ENCODE measurements around the gene CRX.
"Not testable (repeated sequence)": the region's sequence is repeated elsewhere in the genome, so short reads cannot be mapped to it uniquely, and the experiment has no call there.

The CRX gene

DNA sequence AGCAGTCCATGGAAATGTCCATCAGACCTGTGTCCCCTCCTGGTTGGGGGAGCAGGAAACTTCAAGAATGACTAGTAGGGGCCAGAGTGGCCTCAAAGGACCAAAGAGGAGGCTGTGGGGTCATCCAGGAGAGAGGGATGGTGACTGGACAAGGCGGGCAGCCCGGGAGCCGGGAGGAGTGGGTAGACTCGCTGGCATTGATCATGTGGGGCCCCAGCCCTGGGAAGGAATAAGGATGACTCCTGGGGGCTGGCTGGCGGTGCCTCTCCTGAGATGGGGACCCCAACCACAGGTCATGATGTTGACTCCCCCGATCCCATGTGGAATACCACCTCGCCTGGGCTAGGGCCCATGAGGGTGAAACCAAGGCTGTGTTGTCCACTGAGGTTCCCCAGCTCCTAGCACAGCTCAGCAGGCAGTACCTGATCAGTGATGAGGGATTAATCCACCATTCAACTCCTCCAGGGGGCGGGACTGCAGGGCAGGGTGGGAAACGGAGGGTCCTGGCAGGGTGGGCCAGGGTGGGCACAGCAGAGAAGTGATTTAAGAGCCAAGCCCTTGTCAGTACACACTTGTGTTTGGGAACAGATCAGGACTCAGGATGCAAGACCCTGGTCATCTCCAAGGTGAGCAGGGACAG is 37.0 kb downstream of the CRX start, which contains the start of gene TPRX2:
Gene TPRX2, plus strand, starts transcription at position 590 of the 640 bp plus-strand sequence. Its CDS starts 12 bp downstream, at position 602.
- not testable (repeated sequence) for H3K9me3 Mint-ChIP-seq; DNase-seq (ENCODE audit: low spot score); H3K4me3 Mint-ChIP-seq; H3K4me1 Mint-ChIP-seq (ENCODE audit: low read depth); H3K27ac Mint-ChIP-seq; H3K27me3 Mint-ChIP-seq (ENCODE audit: low read depth); H3K36me3 Mint-ChIP-seq (ENCODE audit: low read depth)

- not testable (repeated sequence) for H3K4me1 Mint-ChIP-seq (ENCODE audit: low read depth); H3K4me3 Mint-ChIP-seq; H3K27ac Mint-ChIP-seq; DNase-seq (ENCODE audit: low spot score); H3K27me3 Mint-ChIP-seq (ENCODE audit: low read depth); H3K9me3 Mint-ChIP-seq; H3K36me3 Mint-ChIP-seq (ENCODE audit: low read depth)
Measured at GRCh38 chr19:47859838-47860237, 38.1 kb downstream of the CRX start.

DNA sequence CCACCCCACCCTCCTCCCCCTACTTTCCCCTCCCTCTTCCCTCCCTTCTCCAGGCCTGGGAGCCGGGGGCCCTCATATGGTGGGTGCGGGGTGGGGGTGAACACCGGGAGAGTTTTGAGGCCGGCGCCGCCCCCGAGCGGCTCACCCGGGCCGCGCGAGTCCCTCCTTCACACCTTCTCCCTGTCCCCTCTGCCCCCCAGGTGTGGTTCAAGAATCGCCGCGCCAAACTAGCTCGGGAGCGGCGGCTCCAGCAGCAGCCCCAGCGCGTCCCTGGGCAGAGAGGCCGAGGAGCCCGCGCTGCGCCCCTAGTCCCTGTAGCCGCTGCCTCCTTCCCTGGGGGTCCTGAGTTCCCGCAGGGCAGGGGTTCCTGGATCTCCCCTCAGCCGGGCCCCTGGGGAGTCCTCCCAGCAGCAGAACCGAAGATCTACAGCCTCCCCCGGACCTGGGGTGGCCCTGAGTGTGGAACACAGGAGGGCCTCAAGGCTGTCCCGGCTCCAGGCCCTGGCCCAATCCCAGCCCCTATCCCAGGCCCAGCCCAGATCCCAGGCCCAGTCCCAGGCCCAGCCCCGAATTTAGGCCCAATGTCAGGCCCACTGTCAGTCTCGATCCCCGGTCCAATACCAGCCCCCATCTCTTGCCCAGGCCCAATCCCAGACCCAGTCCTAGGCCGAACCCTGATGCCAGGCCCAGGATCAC is 39.0 kb downstream of the CRX start:
- H3K27me3 Mint-ChIP-seq (ENCODE audit: low read depth), result no peaks in the 10 kb centered on the region

GRCh38 chr19:47861630-47862029 is 39.9 kb downstream of the CRX start:
- Mint-ChIP-seq H3K27me3 (ENCODE audit: low read depth) (no peaks in the 10 kb centered on the region), H3K4me3 (no peak overlapping the region), H3K27ac (no peak overlapping the region), H3K4me1 (ENCODE audit: low read depth) (no peaks in the 10 kb centered on the region), H3K36me3 (ENCODE audit: low read depth) (no peaks in the 10 kb centered on the region), H3K9me3 (no peaks in the 10 kb centered on the region)
- DNase-seq (ENCODE audit: low spot score), result no peak

More for the DNA sequence above, 39.0 kb downstream of the CRX start:
- H3K36me3 Mint-ChIP-seq (ENCODE audit: low read depth), result no peaks in the 10 kb centered on the region
- H3K9me3 Mint-ChIP-seq, result no peaks in the 10 kb centered on the region
- H3K27ac Mint-ChIP-seq, result no peak overlapping the region
- no peaks in the 10 kb centered on the region for H3K4me1 Mint-ChIP-seq (ENCODE audit: low read depth)
- no peak overlapping the region for H3K4me3 Mint-ChIP-seq
- no peak for DNase-seq (ENCODE audit: low spot score)

GRCh38 chr19:47863514-47863936 is 41.8 kb downstream of the CRX start:
- peak; percentile 66 for DNase-seq (ENCODE audit: low spot score)

DNA sequence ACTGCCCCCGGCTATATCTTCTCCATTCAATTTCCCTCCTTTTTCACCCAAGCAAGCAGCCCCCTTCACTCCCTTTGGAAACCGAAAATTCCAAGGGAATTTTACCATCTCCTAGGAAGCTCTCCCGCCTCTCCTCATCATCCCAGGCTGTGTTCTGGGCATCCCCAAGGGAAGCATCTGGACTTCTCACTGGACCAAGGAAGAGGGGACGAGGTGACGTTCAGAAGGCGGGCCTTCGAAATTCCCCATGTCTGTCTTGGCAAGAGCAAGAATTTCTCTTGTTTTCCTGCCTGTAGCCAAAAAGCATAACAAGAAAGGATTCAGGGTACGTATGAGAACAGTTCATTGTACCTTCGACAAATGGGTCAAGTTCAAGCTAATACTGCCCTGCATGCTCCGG is 43.4 kb downstream of the CRX start:
- H3K27ac Mint-ChIP-seq, result no peak overlapping the region
- H3K4me1 Mint-ChIP-seq (ENCODE audit: low read depth), result no peaks in the 10 kb centered on the region
- no peaks in the 10 kb centered on the region for H3K27me3 Mint-ChIP-seq (ENCODE audit: low read depth)
- no peak overlapping the region for H3K4me3 Mint-ChIP-seq
- no peaks in the 10 kb centered on the region for H3K9me3 Mint-ChIP-seq
- no peaks in the 10 kb centered on the region for H3K36me3 Mint-ChIP-seq (ENCODE audit: low read depth)
- DNase-seq (ENCODE audit: low spot score), result no peak

More at GRCh38 chr19:47863514-47863936, 41.8 kb downstream of the CRX start:
- no peak overlapping the region for H3K4me3 Mint-ChIP-seq
- H3K27me3 Mint-ChIP-seq (ENCODE audit: low read depth), result no peaks in the 10 kb centered on the region
- no peak overlapping the region for H3K27ac Mint-ChIP-seq
- H3K4me1 Mint-ChIP-seq (ENCODE audit: low read depth), result no peaks in the 10 kb centered on the region
- H3K9me3 Mint-ChIP-seq, result no peaks in the 10 kb centered on the region
- H3K36me3 Mint-ChIP-seq (ENCODE audit: low read depth), result no peaks in the 10 kb centered on the region

GRCh38 chr19:47878906-47879305 is 57.2 kb downstream of the CRX start:
- Mint-ChIP-seq H3K36me3 (ENCODE audit: low read depth) (no peaks in the 10 kb centered on the region), H3K9me3 (peaks cover 4% of the 10 kb centered on the region), H3K4me3 (no peak overlapping the region), H3K27me3 (ENCODE audit: low read depth) (no peaks in the 10 kb centered on the region), H3K27ac (no peak overlapping the region), H3K4me1 (ENCODE audit: low read depth) (no peaks in the 10 kb centered on the region)
- DNase-seq (ENCODE audit: low spot score), result no peak

DNA sequence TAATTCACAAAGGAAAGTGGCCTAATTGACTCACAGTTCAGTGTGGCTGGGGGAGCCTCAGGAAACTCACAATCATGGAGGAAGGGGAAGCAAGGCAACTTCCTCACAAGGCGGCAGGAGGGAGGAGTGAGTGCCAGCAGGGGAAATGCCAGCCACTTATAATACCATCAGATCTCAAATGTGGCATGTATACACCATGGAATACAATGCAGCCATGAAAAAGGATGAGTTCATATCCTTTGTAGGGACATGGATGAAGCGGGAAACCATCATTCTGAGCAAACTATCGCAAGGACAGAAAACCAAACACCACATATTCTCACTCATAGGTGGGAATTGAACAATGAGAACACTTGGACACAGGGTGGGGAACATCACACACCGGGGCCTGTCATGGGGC is 57.6 kb downstream of the CRX start:
- H3K9me3 Mint-ChIP-seq; H3K4me3 Mint-ChIP-seq; H3K27me3 Mint-ChIP-seq (ENCODE audit: low read depth); H3K27ac Mint-ChIP-seq; H3K4me1 Mint-ChIP-seq (ENCODE audit: low read depth); DNase-seq (ENCODE audit: low spot score); H3K36me3 Mint-ChIP-seq (ENCODE audit: low read depth): not testable (repeated sequence)

DNA sequence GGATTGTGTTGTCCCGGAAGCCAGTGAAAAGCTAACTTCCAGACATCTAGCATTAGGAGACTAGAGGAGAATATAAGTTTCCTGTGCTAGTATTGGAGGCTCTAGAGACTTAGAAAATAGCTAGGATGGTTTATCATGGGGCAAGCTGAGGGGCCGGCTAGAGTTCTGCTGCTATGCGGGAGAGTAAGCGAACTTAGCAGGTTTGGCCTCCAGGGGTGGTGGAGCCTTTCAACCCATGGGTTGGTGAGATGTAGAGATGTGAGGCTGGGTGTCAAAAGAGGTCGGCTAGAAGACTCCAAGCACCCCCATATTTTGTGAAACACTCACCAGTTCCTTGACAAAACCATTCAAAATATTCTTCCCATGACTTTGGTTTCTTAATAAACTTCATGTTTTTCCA is 60.0 kb downstream of the CRX start:
- Mint-ChIP-seq H3K27ac (no peak overlapping the region), H3K4me1 (ENCODE audit: low read depth) (no peaks in the 10 kb centered on the region), H3K36me3 (ENCODE audit: low read depth) (no peaks in the 10 kb centered on the region), H3K9me3 (peaks cover 4% of the 10 kb centered on the region), H3K27me3 (ENCODE audit: low read depth) (no peaks in the 10 kb centered on the region), H3K4me3 (no peak overlapping the region)
- DNase-seq (ENCODE audit: low spot score), result no peak

- no peaks in the 10 kb centered on the region for H3K36me3 Mint-ChIP-seq (ENCODE audit: low read depth)
- H3K4me1 Mint-ChIP-seq (ENCODE audit: low read depth), result no peaks in the 10 kb centered on the region
- H3K9me3 Mint-ChIP-seq, result peaks cover 4% of the 10 kb centered on the region
- H3K4me3 Mint-ChIP-seq, result no peak overlapping the region
- no peak overlapping the region for H3K27ac Mint-ChIP-seq
- no peaks in the 10 kb centered on the region for H3K27me3 Mint-ChIP-seq (ENCODE audit: low read depth)
- no peak for DNase-seq (ENCODE audit: low spot score)
Measured at GRCh38 chr19:47882890-47883289, 61.2 kb downstream of the CRX start.

- Mint-ChIP-seq H3K36me3 (ENCODE audit: low read depth) (no peaks in the 10 kb centered on the region), H3K4me1 (ENCODE audit: low read depth) (no peaks in the 10 kb centered on the region), H3K27ac (no peak overlapping the region), H3K9me3 (no peaks in the 10 kb centered on the region), H3K4me3 (no peak overlapping the region), H3K27me3 (ENCODE audit: low read depth) (no peaks in the 10 kb centered on the region)
- no peak for DNase-seq (ENCODE audit: low spot score)
Measured at GRCh38 chr19:47885067-47885463, 63.3 kb downstream of the CRX start.

DNA sequence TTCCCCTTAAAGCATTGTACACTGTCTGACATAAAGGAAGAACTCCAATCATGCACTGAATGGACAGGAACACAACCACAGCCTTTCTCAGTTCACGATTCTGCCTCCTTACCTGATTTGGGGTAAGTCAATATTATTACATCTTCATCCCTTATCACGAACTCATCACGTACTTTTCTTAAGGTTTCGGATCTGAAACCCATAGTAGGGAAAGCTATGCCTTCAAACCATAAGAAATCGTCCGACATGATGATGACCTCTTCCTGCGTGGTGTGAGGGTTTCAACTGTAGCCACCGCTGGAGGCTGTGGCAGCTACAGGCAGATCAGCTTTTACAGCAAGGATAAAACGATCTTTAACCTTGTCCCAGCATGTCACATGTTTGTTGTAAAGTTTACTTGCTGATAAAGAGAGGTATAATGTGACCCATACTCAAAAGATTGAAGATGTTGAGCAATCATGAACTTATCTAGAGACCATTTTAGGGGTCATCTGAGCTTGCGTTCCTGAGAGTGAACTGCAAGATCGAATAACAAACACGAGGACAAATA is 64.3 kb downstream of the CRX start, which contains the start of gene SULT2A1:
Gene SULT2A1, minus strand, starts transcription at position 306 of the 550 bp plus-strand sequence. Its CDS starts 58 bp downstream, at position 248.
- Mint-ChIP-seq H3K4me3 (no peak within 1 kb of the TSS), H3K9me3 (no peaks in the 10 kb centered on the region), H3K4me1 (ENCODE audit: low read depth) (no peaks in the 10 kb centered on the region), H3K36me3 (ENCODE audit: low read depth) (no peaks in the 10 kb centered on the region), H3K27ac (no peak within 1 kb of the TSS), H3K27me3 (ENCODE audit: low read depth) (peaks cover 3% of the 10 kb centered on the region)
- DNase-seq (ENCODE audit: low spot score), result no peak

- no peak overlapping the region for H3K4me3 Mint-ChIP-seq
- no peaks in the 10 kb centered on the region for H3K4me1 Mint-ChIP-seq (ENCODE audit: low read depth)
- H3K9me3 Mint-ChIP-seq, result peaks cover 5% of the 10 kb centered on the region
- no peak overlapping the region for H3K27ac Mint-ChIP-seq
- DNase-seq (ENCODE audit: low spot score), result no peak
- H3K27me3 Mint-ChIP-seq (ENCODE audit: low read depth), result peaks cover 3% of the 10 kb centered on the region
- no peaks in the 10 kb centered on the region for H3K36me3 Mint-ChIP-seq (ENCODE audit: low read depth)
Measured at GRCh38 chr19:47890865-47891621, 69.3 kb downstream of the CRX start.

- Mint-ChIP-seq H3K9me3 (peaks cover 5% of the 10 kb centered on the region), H3K27me3 (ENCODE audit: low read depth) (peaks cover 3% of the 10 kb centered on the region), H3K36me3 (ENCODE audit: low read depth) (no peaks in the 10 kb centered on the region), H3K4me1 (ENCODE audit: low read depth) (no peaks in the 10 kb centered on the region), H3K27ac (no peak overlapping the region), H3K4me3 (no peak overlapping the region)
- no peak for DNase-seq (ENCODE audit: low spot score)
Measured at GRCh38 chr19:47891622-47891922, 69.8 kb downstream of the CRX start.
